ENCODE measurements around the gene CTDSPL2.
"Not testable (repeated sequence)": the region's sequence is repeated elsewhere in the genome, so short reads cannot be mapped to it uniquely, and the experiment has no call there.

Gene CTDSPL2

GRCh38 chr15:44450172-44450571, 22.7 kb downstream of the CTDSPL2 start:
- no peak overlapping the region for H3K4me3 ChIP-seq (ENCODE audit: low read length)
- no peak for DNase-seq (ENCODE audit: low read depth)

GRCh38 chr15:44453578-44454283, 26.3 kb downstream of the CTDSPL2 start:
- not testable (repeated sequence) for DNase-seq (ENCODE audit: low read depth); H3K4me3 ChIP-seq (ENCODE audit: low read length)

More at GRCh38 chr15:44450172-44450571, 22.7 kb downstream of the CTDSPL2 start:
- no peak for TF ChIP-seq CTCF (conservative IDR thresholded peaks at IDR 0.05; ENCODE audit: low read length)

DNA sequence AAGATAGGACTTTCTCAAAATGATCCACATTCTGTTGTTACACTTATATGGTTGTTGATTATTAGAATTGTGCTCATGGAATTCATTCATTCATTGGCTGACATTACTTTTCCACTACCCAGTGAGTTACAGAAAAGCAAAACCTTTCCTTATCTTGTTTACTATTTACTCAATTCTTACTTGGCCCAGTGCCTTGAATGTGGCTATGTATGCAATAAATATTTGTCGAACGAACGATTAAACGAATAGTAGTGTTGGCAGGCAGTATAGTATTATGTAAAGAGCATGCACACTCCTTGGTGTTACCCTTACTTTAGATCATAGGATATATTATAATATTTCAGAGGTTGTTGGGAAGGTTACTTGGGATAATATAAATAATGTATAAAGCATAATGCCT, 31.0 kb downstream of the CTDSPL2 start:
- DNase-seq (ENCODE audit: low read depth) = no peak
- H3K4me3 ChIP-seq (ENCODE audit: low read length) = no peak overlapping the region
- no peak for TF ChIP-seq CTCF (conservative IDR thresholded peaks at IDR 0.05; ENCODE audit: low read length)

DNA sequence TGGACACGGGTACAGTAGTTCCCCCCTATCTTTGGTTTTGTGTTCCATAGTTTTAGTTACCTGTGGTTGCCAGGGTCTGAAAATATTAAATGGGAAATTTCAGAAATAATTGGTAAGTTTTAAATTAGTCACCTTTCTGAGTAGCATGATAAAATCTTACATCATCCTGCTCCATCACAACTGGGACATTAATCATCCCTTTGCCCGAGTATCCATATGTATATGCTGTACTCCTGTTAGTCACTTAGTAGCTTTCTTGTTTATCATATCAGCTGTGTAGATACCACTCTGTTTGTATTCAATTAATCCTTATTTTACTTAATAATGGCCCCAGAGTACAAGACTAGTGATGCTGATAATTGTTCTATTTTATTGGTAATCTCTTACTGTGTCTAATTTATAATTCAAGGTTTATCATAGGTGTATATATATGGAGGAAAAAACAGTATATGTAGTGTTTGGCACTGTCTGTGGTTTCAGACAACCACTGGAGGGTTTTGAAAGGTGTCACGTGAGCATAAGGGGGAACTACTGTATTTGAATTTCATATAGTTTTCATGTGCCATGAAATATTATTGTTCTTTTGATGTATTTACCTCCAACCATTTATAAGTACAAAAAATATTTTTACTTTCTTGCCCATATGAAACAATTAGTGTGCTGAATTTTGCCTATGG, 41.4 kb downstream of the CTDSPL2 start:
- DNase-seq (ENCODE audit: low read depth) = peak; percentile 60
- TF ChIP-seq CTCF (conservative IDR thresholded peaks at IDR 0.05; ENCODE audit: low read length) = no peak
- H3K4me3 ChIP-seq (ENCODE audit: low read length) = no peak overlapping the region

DNA sequence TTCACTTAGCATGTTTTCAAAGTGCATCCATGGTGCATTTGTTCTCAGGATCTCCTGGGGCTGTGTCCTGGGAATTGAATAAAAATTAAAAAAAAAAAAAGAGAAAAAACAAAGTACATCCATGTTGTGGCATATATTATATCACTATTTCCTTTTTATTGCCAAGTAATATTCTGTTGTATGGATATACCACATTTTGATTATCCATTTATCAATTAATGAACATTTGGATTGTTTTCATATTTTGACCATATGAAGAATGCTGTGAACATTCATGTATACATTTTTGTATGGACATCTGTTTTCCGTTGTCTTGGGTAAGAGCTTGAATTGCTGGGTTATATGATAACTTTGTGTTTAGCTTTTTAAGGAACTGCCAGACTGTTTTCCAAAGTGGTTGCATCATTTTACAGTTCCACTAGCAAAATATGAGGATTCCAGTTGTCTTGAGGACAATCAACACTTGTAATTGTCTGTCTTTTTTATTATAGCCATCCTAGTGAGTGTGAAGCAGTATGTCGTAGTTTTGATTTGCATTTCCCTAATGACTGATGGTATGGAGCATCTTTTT, 44.5 kb downstream of the CTDSPL2 start:
- TF ChIP-seq CTCF (conservative IDR thresholded peaks at IDR 0.05; ENCODE audit: low read length) = no peak
- peak; percentile 4 for DNase-seq (ENCODE audit: low read depth)
- H3K4me3 ChIP-seq (ENCODE audit: low read length) = no peak overlapping the region

GRCh38 chr15:44479343-44479742, 51.9 kb downstream of the CTDSPL2 start:
- no peak overlapping the region for H3K4me3 ChIP-seq (ENCODE audit: low read length)
- TF ChIP-seq CTCF (conservative IDR thresholded peaks at IDR 0.05; ENCODE audit: low read length) = no peak
- no peak for DNase-seq (ENCODE audit: low read depth)

- no peak for DNase-seq (ENCODE audit: low read depth)
- no peak overlapping the region for H3K4me3 ChIP-seq (ENCODE audit: low read length)
- TF ChIP-seq CTCF (conservative IDR thresholded peaks at IDR 0.05; ENCODE audit: low read length) = no peak
Measured at GRCh38 chr15:44482090-44482489, 54.7 kb downstream of the CTDSPL2 start.

Data from AG10803 (cell line).